A549 (cell line): ENCODE measurements around the gene CD109. TPM values are rescaled to one million over a fixed set of nuclear protein-coding genes. Genes with fewer than 3 reads are reported as not detected.

Source experiments
- ATAC-seq, 2 experiments: fragments of 200-7000 bp in 1 of 2; fragments of >200 bp in 1 of 2; cut with Nextera tagmentation in 1 of 2; cut with Tn5 transposase in 1 of 2; 3 replicates each; pipeline versions ENCODE4 v1.8.0 to v1.9.1; 2018 to 2020; ENCODE audit warnings: mild to moderate bottlenecking in 1 of 2, moderate library complexity in 1 of 2
- CTCF ChIA-PET: fragments of 300-600 bp; sonication (Branson Sonifier 250); formaldehyde crosslinking; extraction: SDS; loops from one replicate; lab custom pipeline; 2021; ENCODE audit warnings: antibody characterized with exemption, inconsistent platforms; lab: Yijun Ruan, JAX
- POLR2A ChIA-PET: fragments of 350-600 bp; formaldehyde crosslinking; extraction: SDS; loops from one replicate; lab custom pipeline; 2021; ENCODE audit warnings: antibody characterized with exemption, inconsistent platforms; lab: Yijun Ruan, JAX
- DNase-seq, 2 experiments: peaks; one replicate each; pipeline versions ENCODE4 v3.0.0 to v3.0.0-alpha.2; 2011 to 2016; ENCODE audit warnings: low read depth in 1 of 2, low spot score in 1 of 2
- FAIRE-seq: peaks from 2 replicates; lab custom pipeline; 2011; peaks lifted over from hg19 to GRCh38; lab: Jason Lieb, UNC
- H3K27ac ChIP-seq, 2 experiments: fragments of >200 bp; sonication (Bioruptor Twin); formaldehyde crosslinking; 3 replicates each; pipeline ENCODE4 v1.5.1; 2016 to 2017
- H3K4me1 ChIP-seq: fragments of >200 bp; sonication (Bioruptor Twin); formaldehyde crosslinking; 3 replicates; pipeline ENCODE4 v1.6.1; 2016
- H3K4me2 ChIP-seq: fragments of >200 bp; sonication (Bioruptor Twin); formaldehyde crosslinking; 3 replicates; pipeline ENCODE4 v1.6.1; 2016
- H3K4me3 ChIP-seq: fragments of >200 bp; sonication (Bioruptor Twin); formaldehyde crosslinking; 3 replicates; pipeline ENCODE4 v1.5.1; 2016
- H3K9me3 ChIP-seq: fragments of >200 bp; sonication (Bioruptor Twin); formaldehyde crosslinking; 3 replicates; pipeline ENCODE4 v1.6.1; 2016
- BHLHE40 ChIP-seq: IDR thresholded peaks from 2 replicates; pipeline ENCODE4 v1.6.1; 2012; ENCODE audit warnings: low read depth, low read length, inconsistent platforms
- CBX8 ChIP-seq: fragments of 200-600 bp; sonication (generic); IDR thresholded peaks from 2 replicates; pipeline ENCODE4 v1.6.1; 2016
- CEBPB ChIP-seq, 2 experiments: fragments of >200 bp in 1 of 2; sonication (Bioruptor Twin) in 1 of 2; formaldehyde crosslinking in 1 of 2; IDR thresholded peaks; 2 replicates each; pipeline ENCODE4 v1.6.1; 2012 to 2016
- CHD2 ChIP-seq: fragments of 150-350 bp; IDR thresholded peaks from 2 replicates; pipeline ENCODE4 v1.6.1; 2014; ENCODE audit warnings: low read length; ENCODE audit not compliant: partially characterized antibody
- CHD4 ChIP-seq: fragments of 200-600 bp; sonication (generic); IDR thresholded peaks from 2 replicates; pipeline ENCODE4 v1.6.1; 2016; ENCODE audit warnings: antibody characterized with exemption, mild to moderate bottlenecking, borderline replicate concordance
- EHF ChIP-seq: fragments of 250-450 bp; sonication (Bioruptor Pico); IDR thresholded peaks from 2 replicates; pipeline ENCODE4 v1.5.0; 2020; ENCODE audit warnings: mild to moderate bottlenecking
- EP300 ChIP-seq, 2 experiments: fragments of >200 bp; sonication (Bioruptor Twin); formaldehyde crosslinking; IDR thresholded peaks; 2 replicates in 1 of 2; 3 replicates in 1 of 2; pipeline ENCODE4 v1.6.1; 2016 to 2017
- ESRRA ChIP-seq: fragments of 150-350 bp; IDR thresholded peaks from 2 replicates; pipeline ENCODE4 v1.6.1; 2014; ENCODE audit warnings: mild to moderate bottlenecking, low read length, borderline replicate concordance
- FOSB ChIP-seq: fragments of 250-450 bp; sonication (Bioruptor Pico); IDR thresholded peaks from 2 replicates; pipeline ENCODE4 v1.5.0; 2020; ENCODE audit warnings: mild to moderate bottlenecking, moderate library complexity
- FOSL2 ChIP-seq, 2 experiments: fragments of 450-650 bp in 1 of 2; fragments of >200 bp in 1 of 2; sonication (Bioruptor Twin) in 1 of 2; formaldehyde crosslinking; IDR thresholded peaks; 2 replicates each; pipeline versions ENCODE4 v1.5.0 to v1.6.1; 2016 to 2020; ENCODE audit warnings: mild to moderate bottlenecking in 1 of 2, moderate library complexity in 1 of 2
- FOXS1 ChIP-seq: fragments of 250-450 bp; sonication (Bioruptor Pico); IDR thresholded peaks from 2 replicates; pipeline ENCODE4 v1.5.0; 2020; ENCODE audit warnings: mild to moderate bottlenecking, moderate library complexity
- HES2 ChIP-seq: fragments of >200 bp; sonication (Bioruptor Twin); formaldehyde crosslinking; IDR thresholded peaks from 2 replicates; pipeline ENCODE4 v1.6.1; 2016
- HOXA7 ChIP-seq: fragments of 250-450 bp; sonication (Bioruptor Pico); IDR thresholded peaks from 2 replicates; pipeline ENCODE4 v1.5.0; 2020; ENCODE audit warnings: mild to moderate bottlenecking, moderate library complexity
- HOXB13 ChIP-seq: fragments of 250-450 bp; sonication (Bioruptor Pico); IDR thresholded peaks from 2 replicates; pipeline ENCODE4 v1.5.0; 2020; ENCODE audit warnings: low read depth, mild to moderate bottlenecking, moderate library complexity
- HOXB5 ChIP-seq: fragments of 250-450 bp; sonication (Bioruptor Pico); IDR thresholded peaks from 2 replicates; pipeline ENCODE4 v1.5.0; 2020; ENCODE audit warnings: mild to moderate bottlenecking, moderate library complexity
- KDM1A ChIP-seq: fragments of 200-600 bp; sonication (generic); IDR thresholded peaks from 2 replicates; pipeline ENCODE4 v1.6.1; 2016; ENCODE audit warnings: low read depth, mild to moderate bottlenecking
- NFE2L2 ChIP-seq: fragments of 150-350 bp; conservative IDR thresholded peaks from 2 replicates; pipeline ENCODE4 v1.6.1; 2014; ENCODE audit warnings: low read length
- NPAS2 ChIP-seq: fragments of 250-450 bp; sonication (Bioruptor Pico); IDR thresholded peaks from 2 replicates; pipeline ENCODE4 v1.8.0; 2022; ENCODE audit warnings: mild to moderate bottlenecking, moderate library complexity, borderline replicate concordance
- NR3C1 ChIP-seq: fragments of >200 bp; sonication (Bioruptor Twin); formaldehyde crosslinking; IDR thresholded peaks from 3 replicates; pipeline ENCODE4 v1.6.1; 2017
- PHF8 ChIP-seq: fragments of 200-600 bp; sonication (generic); IDR thresholded peaks from 2 replicates; pipeline ENCODE4 v1.6.1; 2016; ENCODE audit warnings: low read depth, mild to moderate bottlenecking, antibody characterized with exemption, moderate library complexity, borderline replicate concordance
- POLR2A ChIP-seq: IDR thresholded peaks from 2 replicates; pipeline ENCODE4 v1.6.1; 2012; ENCODE audit warnings: mild to moderate bottlenecking, low read length
- RAD21 ChIP-seq, 2 experiments: fragments of >200 bp in 1 of 2; sonication (Bioruptor Twin) in 1 of 2; formaldehyde crosslinking in 1 of 2; IDR thresholded peaks in 1 of 2; conservative IDR thresholded peaks in 1 of 2; 2 replicates in 1 of 2; 3 replicates in 1 of 2; pipeline ENCODE4 v1.6.1; 2012 to 2018; ENCODE audit warnings: inconsistent platforms in 1 of 2
- RARB ChIP-seq: fragments of 250-450 bp; sonication (Bioruptor Pico); IDR thresholded peaks from 2 replicates; pipeline ENCODE4 v1.8.0; 2021; ENCODE audit warnings: mild to moderate bottlenecking, moderate library complexity
- RFX5 ChIP-seq: fragments of 450-650 bp; IDR thresholded peaks from 2 replicates; pipeline ENCODE4 v1.7.1; 2014; ENCODE audit warnings: antibody characterized with exemption, mild to moderate bottlenecking, moderate library complexity
- RNF2 ChIP-seq: fragments of 200-600 bp; sonication (generic); IDR thresholded peaks from 2 replicates; pipeline ENCODE4 v1.6.1; 2016; ENCODE audit warnings: low read depth, mild to moderate bottlenecking, antibody characterized with exemption, moderate library complexity, borderline replicate concordance
- SMC3 ChIP-seq: fragments of >200 bp; sonication (Bioruptor Twin); formaldehyde crosslinking; IDR thresholded peaks from 3 replicates; pipeline ENCODE4 v1.6.1; 2018; ENCODE audit warnings: inconsistent platforms
- TFCP2L1 ChIP-seq: fragments of 250-450 bp; sonication (Bioruptor Pico); IDR thresholded peaks from 2 replicates; pipeline ENCODE4 v1.5.0; 2021; ENCODE audit warnings: mild to moderate bottlenecking
- TP53 ChIP-seq: fragments of 250-450 bp; sonication (Bioruptor Pico); IDR thresholded peaks from 2 replicates; pipeline ENCODE4 v1.5.0; 2021; ENCODE audit warnings: mild to moderate bottlenecking, moderate library complexity
- ZNF302 ChIP-seq: fragments of 250-450 bp; sonication (Bioruptor Pico); IDR thresholded peaks from 2 replicates; pipeline ENCODE4 v1.9.0; 2021; ENCODE audit warnings: inconsistent platforms, mild to moderate bottlenecking, moderate library complexity
- WGBS: methylation state at CpG from one replicate; pipeline ENCODE4 v1.1.6; 2017; ENCODE audit errors: missing lambda C conversion rate; 5-methylcytosine and 5-hydroxymethylcytosine counted together
- polyA plus RNA-seq, 4 experiments: library from polyadenylated mRNA; depleted of rRNA in 3 of 4; stranded (reverse); fragments of >200 nt; fragmentation: RNase III in 1 of 4; extraction: RNeasy Plus Mini Kit Qiagen cat#74134 plus additional on column Dnase treatment in 1 of 4; gene quantifications; 2 replicates in 3 of 4; 3 replicates in 1 of 4; pipeline ENCODE4 v1.2.3, GENCODE V29; 2011 to 2017
- TF ChIP-seq, protein P1 (sequence below): fragments of >200 bp; sonication (Bioruptor Twin); formaldehyde crosslinking; IDR thresholded peaks from 3 replicates; pipeline ENCODE4 v1.5.1; 2016
- TF ChIP-seq, protein P2 (sequence below): fragments of 200-600 bp; sonication (generic); IDR thresholded peaks from 2 replicates; pipeline ENCODE4 v1.6.1; 2016; ENCODE audit warnings: antibody characterized with exemption, mild to moderate bottlenecking, moderate library complexity

CD109 gene
- polyA plus RNA-seq, 2 of the 4 experiments (the other 2 are of a cell fraction) = 18.3 to 56.7 TPM

DNA sequence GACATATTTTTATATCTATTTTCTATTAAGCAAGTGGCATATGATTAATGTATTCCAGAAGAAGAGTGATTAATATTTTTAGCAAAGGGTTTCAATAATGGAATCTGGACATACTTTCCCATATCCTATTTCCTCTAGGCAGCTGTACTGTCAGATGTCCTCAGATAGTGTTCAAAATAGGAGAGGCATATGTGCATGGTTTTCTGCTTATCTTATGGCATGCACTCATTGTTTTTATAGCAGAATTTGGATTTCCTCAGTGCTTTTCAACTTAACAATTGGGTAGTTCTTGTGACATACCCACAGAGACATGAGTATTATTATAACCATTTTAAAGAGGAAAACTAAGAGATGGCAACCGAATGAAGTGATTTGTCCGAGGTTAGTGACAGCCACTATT, 29.6 kb upstream of the CD109 start:
- FAIRE-seq = no peak
- Histone ChIP-seq H3K27ac (no peak overlapping the region), H3K4me3 (no peak overlapping the region), H3K4me2 (0 out of 3 replicates have a peak overlapping the region, but pooled peaks have one; percentile 19), H3K4me1 (peaks cover 9% of the 10 kb centered on the region; the same call in 1 of the 3 replicates), H3K9me3 (no peaks in the 10 kb centered on the region)
- TF ChIP-seq CBX8 (no peak), RAD21 (conservative IDR thresholded peaks at IDR 0.05 in 1 of 2, IDR thresholded peaks at IDR 0.05 in 1 of 2) (no peak), TP53 (CRISPR knock-in tag) (no peak), KDM1A (no peak), NFE2L2 (no peak), ZNF302 (CRISPR knock-in tag) (no peak), BHLHE40 (no peak), CHD4 (no peak), PHF8 (no peak), CEBPB (IDR thresholded peaks at IDR 0.05) (no peak), RFX5 (no peak), TFCP2L1 (CRISPR knock-in tag) (no peak), NR3C1 (no peak), NPAS2 (CRISPR knock-in tag) (no peak), RARB (CRISPR knock-in tag) (no peak)
- TF ChIP-seq, protein P1, sequence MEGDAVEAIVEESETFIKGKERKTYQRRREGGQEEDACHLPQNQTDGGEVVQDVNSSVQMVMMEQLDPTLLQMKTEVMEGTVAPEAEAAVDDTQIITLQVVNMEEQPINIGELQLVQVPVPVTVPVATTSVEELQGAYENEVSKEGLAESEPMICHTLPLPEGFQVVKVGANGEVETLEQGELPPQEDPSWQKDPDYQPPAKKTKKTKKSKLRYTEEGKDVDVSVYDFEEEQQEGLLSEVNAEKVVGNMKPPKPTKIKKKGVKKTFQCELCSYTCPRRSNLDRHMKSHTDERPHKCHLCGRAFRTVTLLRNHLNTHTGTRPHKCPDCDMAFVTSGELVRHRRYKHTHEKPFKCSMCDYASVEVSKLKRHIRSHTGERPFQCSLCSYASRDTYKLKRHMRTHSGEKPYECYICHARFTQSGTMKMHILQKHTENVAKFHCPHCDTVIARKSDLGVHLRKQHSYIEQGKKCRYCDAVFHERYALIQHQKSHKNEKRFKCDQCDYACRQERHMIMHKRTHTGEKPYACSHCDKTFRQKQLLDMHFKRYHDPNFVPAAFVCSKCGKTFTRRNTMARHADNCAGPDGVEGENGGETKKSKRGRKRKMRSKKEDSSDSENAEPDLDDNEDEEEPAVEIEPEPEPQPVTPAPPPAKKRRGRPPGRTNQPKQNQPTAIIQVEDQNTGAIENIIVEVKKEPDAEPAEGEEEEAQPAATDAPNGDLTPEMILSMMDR = no peak
- ChIA-PET POLR2A (interaction anchor here (1.0 kb wide), 1 partner anchor 12 kb away, joined by 4 read pairs; the partner anchor contains the start of gene SLC17A5), CTCF (interaction anchor here (0.6 to 3.0 kb wide), 5 partner anchors 10 to 1542 kb away, joined by 3 to 10 read pairs (median 4); no protein-coding TSS in a partner anchor)
- no peak for DNase-seq
- ATAC-seq = no peak
- 61% methylated on average over 2 of the region's 2 CpGs for WGBS

GRCh38 chr6:73667798-73668197, 28.2 kb upstream of the CD109 start:
- CTCF ChIA-PET = interaction anchor here (3.0 kb wide), 1 partner anchor 65 kb away, joined by 10 read pairs; no protein-coding TSS in a partner anchor
- DNase-seq (no peak), FAIRE-seq (no peak), ATAC-seq (no peak)
- POLR2A ChIA-PET = no interaction called here
- Histone ChIP-seq H3K4me2 (no peak overlapping the region), H3K4me3 (no peak overlapping the region), H3K27ac (no peak overlapping the region), H3K9me3 (no peaks in the 10 kb centered on the region), H3K4me1 (peaks cover 9% of the 10 kb centered on the region; the same call in 1 of the 3 replicates)
- TF ChIP-seq CHD2 (no peak), RFX5 (no peak), EHF (CRISPR knock-in tag) (no peak), FOSB (CRISPR knock-in tag) (no peak), POLR2A (no peak), ESRRA (no peak), EP300 (IDR thresholded peaks at IDR 0.05) (no peak), HOXB5 (CRISPR knock-in tag) (no peak), SMC3 (no peak), TP53 (CRISPR knock-in tag) (no peak), RNF2 (no peak), TFCP2L1 (CRISPR knock-in tag) (no peak), HOXA7 (no peak), BHLHE40 (no peak), HES2 (no peak), FOXS1 (CRISPR knock-in tag) (no peak), FOSL2 (IDR thresholded peaks at IDR 0.05) (no peak), FOSL2 (CRISPR knock-in tag; IDR thresholded peaks at IDR 0.05) (no peak), HOXB13 (CRISPR knock-in tag) (no peak)
- TF ChIP-seq, protein P2, sequence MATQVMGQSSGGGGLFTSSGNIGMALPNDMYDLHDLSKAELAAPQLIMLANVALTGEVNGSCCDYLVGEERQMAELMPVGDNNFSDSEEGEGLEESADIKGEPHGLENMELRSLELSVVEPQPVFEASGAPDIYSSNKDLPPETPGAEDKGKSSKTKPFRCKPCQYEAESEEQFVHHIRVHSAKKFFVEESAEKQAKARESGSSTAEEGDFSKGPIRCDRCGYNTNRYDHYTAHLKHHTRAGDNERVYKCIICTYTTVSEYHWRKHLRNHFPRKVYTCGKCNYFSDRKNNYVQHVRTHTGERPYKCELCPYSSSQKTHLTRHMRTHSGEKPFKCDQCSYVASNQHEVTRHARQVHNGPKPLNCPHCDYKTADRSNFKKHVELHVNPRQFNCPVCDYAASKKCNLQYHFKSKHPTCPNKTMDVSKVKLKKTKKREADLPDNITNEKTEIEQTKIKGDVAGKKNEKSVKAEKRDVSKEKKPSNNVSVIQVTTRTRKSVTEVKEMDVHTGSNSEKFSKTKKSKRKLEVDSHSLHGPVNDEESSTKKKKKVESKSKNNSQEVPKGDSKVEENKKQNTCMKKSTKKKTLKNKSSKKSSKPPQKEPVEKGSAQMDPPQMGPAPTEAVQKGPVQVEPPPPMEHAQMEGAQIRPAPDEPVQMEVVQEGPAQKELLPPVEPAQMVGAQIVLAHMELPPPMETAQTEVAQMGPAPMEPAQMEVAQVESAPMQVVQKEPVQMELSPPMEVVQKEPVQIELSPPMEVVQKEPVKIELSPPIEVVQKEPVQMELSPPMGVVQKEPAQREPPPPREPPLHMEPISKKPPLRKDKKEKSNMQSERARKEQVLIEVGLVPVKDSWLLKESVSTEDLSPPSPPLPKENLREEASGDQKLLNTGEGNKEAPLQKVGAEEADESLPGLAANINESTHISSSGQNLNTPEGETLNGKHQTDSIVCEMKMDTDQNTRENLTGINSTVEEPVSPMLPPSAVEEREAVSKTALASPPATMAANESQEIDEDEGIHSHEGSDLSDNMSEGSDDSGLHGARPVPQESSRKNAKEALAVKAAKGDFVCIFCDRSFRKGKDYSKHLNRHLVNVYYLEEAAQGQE = no peak
- 7% methylated on average over 1 of the region's 1 CpG for WGBS
